Neural cell (in vitro differentiated cells): ENCODE results near the gene HOXD3. TPM values are rescaled to one million over a fixed set of nuclear protein-coding genes. Genes with fewer than 3 reads are reported as not detected.

ENCODE experiments used
- H2AFZ ChIP-seq: fragments of 200-600, 300-800 bp; sonication (generic), shearing (Covaris generic); 2 replicates; pipeline ENCODE4 v1.6.0; 2014; ENCODE audit warnings: low read depth, mild to moderate bottlenecking, antibody characterized with exemption, low read length, moderate library complexity
- H3F3A ChIP-seq: fragments of 200-600 bp; shearing (Covaris generic); 2 replicates; pipeline ENCODE4 v1.6.1; 2016; ENCODE audit warnings: mild to moderate bottlenecking, moderate library complexity, mixed read lengths, antibody characterized with exemption, low read length; ENCODE audit not compliant: insufficient read depth, poor library complexity, severe bottlenecking
- H3K27ac ChIP-seq: fragments of 200-600, 300-800 bp; sonication (generic), shearing (Covaris generic); 2 replicates; pipeline ENCODE4 v1.5.1; 2014; ENCODE audit warnings: mild to moderate bottlenecking, low read length, moderate library complexity
- H3K27me3 ChIP-seq: fragments of 300-800, 200-600 bp; sonication (generic), shearing (Covaris generic); 2 replicates; pipeline ENCODE4 v1.6.0; 2014; ENCODE audit warnings: mild to moderate bottlenecking, low read depth, low read length, moderate library complexity; ENCODE audit not compliant: insufficient read depth
- H3K36me3 ChIP-seq: fragments of 300-800, 200-600 bp; sonication (generic), shearing (Covaris generic); 2 replicates; pipeline ENCODE4 v1.5.1; 2014; ENCODE audit warnings: mild to moderate bottlenecking, antibody characterized with exemption, low read length, moderate library complexity; ENCODE audit not compliant: insufficient read depth
- H3K4me2 ChIP-seq: fragments of 300-800, 200-600 bp; sonication (generic), shearing (Covaris generic); 2 replicates; pipeline ENCODE4 v1.6.0; 2014; ENCODE audit warnings: mild to moderate bottlenecking, low read length
- H3K4me3 ChIP-seq: fragments of 300-800, 200-600 bp; sonication (generic), shearing (Covaris generic); 2 replicates; pipeline ENCODE4 v1.5.1; 2014; ENCODE audit warnings: mild to moderate bottlenecking, low read length, moderate library complexity
- H3K79me2 ChIP-seq: fragments of 200-600 bp; shearing (Covaris generic); replicated peaks from 2 replicates; pipeline ENCODE4 v1.6.0; 2014; ENCODE audit warnings: mild to moderate bottlenecking, low read length, moderate library complexity; ENCODE audit not compliant: insufficient read depth
- H3K9ac ChIP-seq: fragments of 300-800, 200-600 bp; sonication (generic), shearing (Covaris generic); 2 replicates; pipeline ENCODE4 v1.6.1; 2016; ENCODE audit warnings: mild to moderate bottlenecking, low read length, mixed read lengths
- H3K9me2 ChIP-seq: fragments of 200-600 bp; shearing (Covaris generic); 2 replicates; pipeline ENCODE4 v1.6.1; 2016; ENCODE audit warnings: mild to moderate bottlenecking, low read length, mixed read lengths; ENCODE audit not compliant: insufficient read depth
- H3K9me3 ChIP-seq: fragments of 200-600, 300-800 bp; sonication (generic), shearing (Covaris generic); 2 replicates; pipeline ENCODE4 v1.6.1; 2016; ENCODE audit warnings: mild to moderate bottlenecking, mixed run types, low read length, moderate library complexity, mixed read lengths
- H4K20me1 ChIP-seq: fragments of 200-600 bp; shearing (Covaris generic); 2 replicates; pipeline ENCODE4 v1.6.1; 2016; ENCODE audit warnings: mild to moderate bottlenecking, mixed run types; ENCODE audit not compliant: insufficient read depth
- EP300 ChIP-seq: fragments of 450-650 bp; conservative IDR thresholded peaks from 2 replicates; pipeline ENCODE4 v1.6.1; 2014; ENCODE audit warnings: antibody characterized with exemption, mild to moderate bottlenecking, moderate library complexity; ENCODE audit not compliant: poor library complexity, severe bottlenecking
- EZH2 ChIP-seq: fragments of 200-600, 300-800 bp; shearing (Covaris generic), sonication (generic); IDR thresholded peaks from 2 replicates; pipeline ENCODE4 v1.6.1; 2014; ENCODE audit warnings: antibody characterized with exemption, low read length, borderline replicate concordance, mild to moderate bottlenecking; ENCODE audit not compliant: insufficient read depth, poor library complexity, severe bottlenecking
- MXI1 ChIP-seq: fragments of 450-650 bp; conservative IDR thresholded peaks from 2 replicates; pipeline ENCODE4 v1.6.1; 2014; ENCODE audit warnings: antibody characterized with exemption, mild to moderate bottlenecking; ENCODE audit not compliant: poor library complexity, severe bottlenecking
- POLR2AphosphoS5 ChIP-seq: IDR thresholded peaks from 2 replicates; pipeline ENCODE4 v1.6.1; 2012
- RAD21 ChIP-seq: fragments of 450-650 bp; conservative IDR thresholded peaks from 2 replicates; pipeline ENCODE4 v1.6.1; 2014; ENCODE audit warnings: antibody characterized with exemption, mild to moderate bottlenecking, moderate library complexity
- SMC3 ChIP-seq: fragments of 450-650 bp; conservative IDR thresholded peaks from 2 replicates; pipeline ENCODE4 v1.6.1; 2014; ENCODE audit warnings: antibody characterized with exemption, mild to moderate bottlenecking, moderate library complexity; ENCODE audit not compliant: poor library complexity
- TAF1 ChIP-seq: IDR thresholded peaks from 2 replicates; pipeline ENCODE4 v1.6.1; 2012; ENCODE audit warnings: low read depth
- polyA plus RNA-seq: library from polyadenylated mRNA; depleted of rRNA; stranded (reverse); fragments of >200 nt; gene quantifications from 2 replicates; pipeline ENCODE4 v1.2.3, GENCODE V29; 2014
- TF ChIP-seq, protein P1 (sequence below): fragments of 450-650 bp; IDR thresholded peaks from 2 replicates; pipeline ENCODE4 v1.5.1; 2014; ENCODE audit warnings: antibody characterized with exemption, mild to moderate bottlenecking, moderate library complexity; ENCODE audit not compliant: poor library complexity, severe bottlenecking
- TF ChIP-seq, protein P2 (sequence below): IDR thresholded peaks from 2 replicates; pipeline ENCODE4 v1.6.1; 2012; ENCODE audit warnings: borderline replicate concordance

The HOXD3 gene
- polyA plus RNA-seq, 1 donor from 2014 or later: not detected

DNA sequence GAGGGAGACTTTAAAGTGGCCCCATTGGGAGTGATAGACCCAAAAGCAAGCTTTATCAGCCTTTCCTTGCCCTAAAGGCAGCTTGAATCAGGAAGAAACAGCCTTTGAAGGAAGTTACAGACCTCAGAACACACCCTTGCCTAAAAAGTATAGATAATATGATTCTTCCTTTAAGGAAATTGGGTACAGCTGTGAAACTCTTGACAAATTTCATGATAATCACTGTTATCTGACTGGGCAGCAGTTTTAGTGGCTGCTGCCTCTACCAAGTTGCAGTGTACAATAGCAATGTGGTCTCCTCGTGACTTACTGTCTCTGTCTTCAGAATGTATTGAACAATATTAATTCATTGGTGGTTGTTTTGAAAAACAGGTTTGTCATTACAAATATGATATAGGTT, 48.0 kb downstream of the HOXD3 start:
- H3F3A ChIP-seq: no peaks in the 10 kb centered on the region
- H4K20me1 ChIP-seq: no peaks in the 10 kb centered on the region
- no peaks in the 10 kb centered on the region for H3K36me3 ChIP-seq
- no peak overlapping the region for H2AFZ ChIP-seq
- no peak overlapping the region for H3K4me2 ChIP-seq
- H3K27me3 ChIP-seq: no peaks in the 10 kb centered on the region
- H3K27ac ChIP-seq: no peak overlapping the region
- H3K79me2 ChIP-seq: no peaks in the 10 kb centered on the region
- H3K4me3 ChIP-seq: no peak overlapping the region
- no peak overlapping the region for H3K9ac ChIP-seq
- no peaks in the 10 kb centered on the region for H3K9me2 ChIP-seq
- TF ChIP-seq POLR2AphosphoS5 (no peak), MXI1 (no peak), EZH2 (no peak), EP300 (no peak), SMC3 (no peak), TAF1 (no peak), RAD21 (no peak)
- TF ChIP-seq, protein P1, sequence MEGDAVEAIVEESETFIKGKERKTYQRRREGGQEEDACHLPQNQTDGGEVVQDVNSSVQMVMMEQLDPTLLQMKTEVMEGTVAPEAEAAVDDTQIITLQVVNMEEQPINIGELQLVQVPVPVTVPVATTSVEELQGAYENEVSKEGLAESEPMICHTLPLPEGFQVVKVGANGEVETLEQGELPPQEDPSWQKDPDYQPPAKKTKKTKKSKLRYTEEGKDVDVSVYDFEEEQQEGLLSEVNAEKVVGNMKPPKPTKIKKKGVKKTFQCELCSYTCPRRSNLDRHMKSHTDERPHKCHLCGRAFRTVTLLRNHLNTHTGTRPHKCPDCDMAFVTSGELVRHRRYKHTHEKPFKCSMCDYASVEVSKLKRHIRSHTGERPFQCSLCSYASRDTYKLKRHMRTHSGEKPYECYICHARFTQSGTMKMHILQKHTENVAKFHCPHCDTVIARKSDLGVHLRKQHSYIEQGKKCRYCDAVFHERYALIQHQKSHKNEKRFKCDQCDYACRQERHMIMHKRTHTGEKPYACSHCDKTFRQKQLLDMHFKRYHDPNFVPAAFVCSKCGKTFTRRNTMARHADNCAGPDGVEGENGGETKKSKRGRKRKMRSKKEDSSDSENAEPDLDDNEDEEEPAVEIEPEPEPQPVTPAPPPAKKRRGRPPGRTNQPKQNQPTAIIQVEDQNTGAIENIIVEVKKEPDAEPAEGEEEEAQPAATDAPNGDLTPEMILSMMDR: no peak
- TF ChIP-seq, protein P2, sequence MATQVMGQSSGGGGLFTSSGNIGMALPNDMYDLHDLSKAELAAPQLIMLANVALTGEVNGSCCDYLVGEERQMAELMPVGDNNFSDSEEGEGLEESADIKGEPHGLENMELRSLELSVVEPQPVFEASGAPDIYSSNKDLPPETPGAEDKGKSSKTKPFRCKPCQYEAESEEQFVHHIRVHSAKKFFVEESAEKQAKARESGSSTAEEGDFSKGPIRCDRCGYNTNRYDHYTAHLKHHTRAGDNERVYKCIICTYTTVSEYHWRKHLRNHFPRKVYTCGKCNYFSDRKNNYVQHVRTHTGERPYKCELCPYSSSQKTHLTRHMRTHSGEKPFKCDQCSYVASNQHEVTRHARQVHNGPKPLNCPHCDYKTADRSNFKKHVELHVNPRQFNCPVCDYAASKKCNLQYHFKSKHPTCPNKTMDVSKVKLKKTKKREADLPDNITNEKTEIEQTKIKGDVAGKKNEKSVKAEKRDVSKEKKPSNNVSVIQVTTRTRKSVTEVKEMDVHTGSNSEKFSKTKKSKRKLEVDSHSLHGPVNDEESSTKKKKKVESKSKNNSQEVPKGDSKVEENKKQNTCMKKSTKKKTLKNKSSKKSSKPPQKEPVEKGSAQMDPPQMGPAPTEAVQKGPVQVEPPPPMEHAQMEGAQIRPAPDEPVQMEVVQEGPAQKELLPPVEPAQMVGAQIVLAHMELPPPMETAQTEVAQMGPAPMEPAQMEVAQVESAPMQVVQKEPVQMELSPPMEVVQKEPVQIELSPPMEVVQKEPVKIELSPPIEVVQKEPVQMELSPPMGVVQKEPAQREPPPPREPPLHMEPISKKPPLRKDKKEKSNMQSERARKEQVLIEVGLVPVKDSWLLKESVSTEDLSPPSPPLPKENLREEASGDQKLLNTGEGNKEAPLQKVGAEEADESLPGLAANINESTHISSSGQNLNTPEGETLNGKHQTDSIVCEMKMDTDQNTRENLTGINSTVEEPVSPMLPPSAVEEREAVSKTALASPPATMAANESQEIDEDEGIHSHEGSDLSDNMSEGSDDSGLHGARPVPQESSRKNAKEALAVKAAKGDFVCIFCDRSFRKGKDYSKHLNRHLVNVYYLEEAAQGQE: no peak
- H3K9me3 ChIP-seq: no peaks in the 10 kb centered on the region

DNA sequence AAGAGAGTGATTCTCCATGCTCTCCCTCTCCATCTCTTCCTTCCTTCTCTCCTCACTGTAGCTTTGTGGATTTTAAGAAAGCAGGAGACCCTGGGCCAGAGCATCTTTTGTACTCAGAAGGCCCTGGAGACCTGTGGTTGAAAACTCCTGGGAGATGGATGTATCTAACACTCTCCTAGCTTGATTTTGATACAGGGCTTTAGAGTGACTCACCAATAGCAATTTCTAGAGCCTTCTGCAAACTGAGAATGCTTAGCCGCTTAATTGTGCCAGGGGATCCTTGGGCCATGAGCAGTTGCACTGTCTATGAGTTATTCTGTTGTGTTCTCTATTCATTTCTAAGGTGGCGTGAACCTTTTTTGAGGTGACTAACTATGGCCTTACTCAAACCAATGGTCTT, 49.0 kb downstream of the HOXD3 start:
- no peaks in the 10 kb centered on the region for H3K27me3 ChIP-seq

More for the DNA sequence above, 49.0 kb downstream of the HOXD3 start:
- Histone ChIP-seq H3K36me3 (no peaks in the 10 kb centered on the region), H3K9ac (no peak overlapping the region), H3K4me2 (no peak overlapping the region), H3K79me2 (no peaks in the 10 kb centered on the region), H3K9me2 (no peaks in the 10 kb centered on the region), H3K9me3 (no peaks in the 10 kb centered on the region), H3K4me3 (no peak overlapping the region), H3K27ac (no peak overlapping the region), H2AFZ (no peak overlapping the region), H4K20me1 (no peaks in the 10 kb centered on the region), H3F3A (no peaks in the 10 kb centered on the region)
- TF ChIP-seq EZH2: no peak
- TF ChIP-seq, protein P1: no peak
- TF ChIP-seq, protein P2: no peak
- no peak for TF ChIP-seq TAF1
